ENCODE data around the gene CACHD1. TPM values are rescaled to one million over a fixed set of nuclear protein-coding genes. Genes with fewer than 3 reads are reported as not detected.
A peak's percentile ranks its signal among the peaks of the same experiment; 100 is the strongest.

The CACHD1 gene
- total RNA-seq, 2 donors from 2014 or later: 10.8 to 14.4 TPM

- Histone ChIP-seq H3K4me1 (replicated peaks) (no peaks in the 10 kb centered on the region), H3K9me3 (no peaks in the 10 kb centered on the region), H3K4me3 (no peak overlapping the region), H3K36me3 (no peaks in the 10 kb centered on the region), H3K27me3 (replicated peaks; ENCODE audit: insufficient read depth) (no peaks in the 10 kb centered on the region), H3K27ac (no peak overlapping the region)
- 91% methylated on average over 1 of the region's 1 CpG for WGBS
- DNase-seq (ENCODE audit: low spot score): no peak
- intact Hi-C loops (cut with DNase I): no loop called here
- no peak for TF ChIP-seq POLR2AphosphoS5 (IDR thresholded peaks at IDR 0.05)
- TF ChIP-seq POLR2A (IDR thresholded peaks at IDR 0.05): no peak
- TF ChIP-seq CTCF (IDR thresholded peaks at IDR 0.05): no peak
Measured at GRCh38 chr1:64482720-64483119, 12.8 kb downstream of the CACHD1 start.

DNA sequence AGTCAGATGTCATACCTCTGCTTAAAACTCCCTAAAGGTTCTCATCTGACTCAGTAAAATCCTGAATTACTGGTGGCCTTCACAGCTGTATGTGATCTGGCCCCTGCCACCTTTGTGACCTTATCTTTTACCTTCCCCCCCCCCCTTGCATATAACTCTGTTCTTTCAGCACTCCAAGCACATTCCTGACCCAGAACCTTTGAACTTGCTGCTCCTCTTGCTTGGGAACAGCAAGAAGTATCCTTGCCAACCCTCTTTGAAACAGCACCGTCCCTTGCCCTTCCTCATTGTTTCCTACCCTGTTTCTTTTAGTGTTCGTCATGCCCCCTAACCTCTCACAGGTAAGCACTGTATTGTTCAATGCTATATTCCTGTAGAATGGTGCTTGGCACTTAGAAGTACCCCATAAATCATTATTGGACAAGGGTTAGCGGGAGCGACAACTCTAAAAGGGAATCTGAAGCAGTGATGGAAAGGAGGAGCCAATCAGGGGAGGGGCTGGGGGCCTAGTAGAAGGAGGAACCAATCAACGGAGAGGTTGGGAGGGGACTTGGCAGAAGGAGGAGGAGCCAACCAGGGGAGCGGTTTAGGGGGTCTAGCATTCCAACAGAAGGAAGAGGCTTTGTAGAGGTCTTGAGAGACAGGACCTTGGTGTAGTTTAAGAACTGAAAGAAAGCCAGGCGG, 13.9 kb downstream of the CACHD1 start:
- Histone ChIP-seq H3K4me3 (no peak overlapping the region), H3K4me1 (replicated peaks) (no peaks in the 10 kb centered on the region), H3K36me3 (no peaks in the 10 kb centered on the region), H3K27me3 (replicated peaks; ENCODE audit: insufficient read depth) (no peaks in the 10 kb centered on the region), H3K9me3 (no peaks in the 10 kb centered on the region), H3K27ac (no peak overlapping the region)
- DNase-seq (ENCODE audit: low spot score): no peak
- 88% methylated on average over 7 of the region's 7 CpGs for WGBS
- TF ChIP-seq CTCF (IDR thresholded peaks at IDR 0.05): no peak
- no peak for TF ChIP-seq POLR2AphosphoS5 (IDR thresholded peaks at IDR 0.05)
- TF ChIP-seq POLR2A (IDR thresholded peaks at IDR 0.05): no peak
- intact Hi-C loops (cut with DNase I): no loop called here

DNA sequence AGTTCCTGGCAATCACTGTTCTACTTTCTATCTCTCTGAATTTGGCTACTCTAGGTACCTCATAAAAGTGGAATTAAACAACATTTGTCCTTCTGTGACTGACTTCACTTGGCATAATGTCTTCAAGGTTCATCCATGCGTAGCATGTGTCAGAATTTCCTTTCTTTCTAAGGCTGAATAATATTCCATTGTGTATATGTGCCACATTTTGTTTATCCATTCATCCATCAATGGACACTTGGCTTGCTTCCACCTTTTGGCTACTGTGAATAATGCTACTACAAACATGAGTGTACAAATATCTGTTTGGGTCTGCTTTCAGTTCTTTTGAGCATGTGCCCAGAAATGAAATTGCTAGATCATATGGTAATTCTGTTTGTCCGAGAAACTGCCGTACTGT, 14.7 kb downstream of the CACHD1 start:
- Histone ChIP-seq H3K27me3 (replicated peaks; ENCODE audit: insufficient read depth) (no peaks in the 10 kb centered on the region), H3K4me1 (replicated peaks) (no peaks in the 10 kb centered on the region), H3K9me3 (no peaks in the 10 kb centered on the region), H3K36me3 (no peaks in the 10 kb centered on the region), H3K4me3 (no peak overlapping the region), H3K27ac (no peak overlapping the region)
- no peak for DNase-seq (ENCODE audit: low spot score)
- 82% methylated on average over 3 of the region's 3 CpGs for whole genome bisulfite sequencing
- peak; percentile 8 for TF ChIP-seq POLR2AphosphoS5 (IDR thresholded peaks at IDR 0.05)
- no peak for TF ChIP-seq POLR2A (IDR thresholded peaks at IDR 0.05)
- no peak for TF ChIP-seq CTCF (IDR thresholded peaks at IDR 0.05)
- intact Hi-C loops (cut with DNase I): no loop called here

DNA sequence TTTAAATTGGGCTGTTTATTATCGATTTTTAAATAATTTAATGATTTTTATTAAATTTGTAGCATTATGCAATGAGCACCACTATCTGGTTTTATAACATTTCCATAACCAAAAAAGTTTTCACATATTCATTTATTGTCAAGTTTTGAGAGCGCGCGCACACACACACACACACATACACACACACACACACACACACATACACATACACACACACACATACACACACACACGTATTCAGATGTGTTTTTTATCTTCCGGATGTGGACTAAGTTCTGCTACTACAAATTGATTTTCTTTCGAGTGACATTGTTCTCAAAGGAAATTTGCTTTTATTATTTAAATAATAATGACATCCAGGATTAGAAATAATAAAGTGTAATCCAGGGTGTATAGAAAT, 16.3 kb downstream of the CACHD1 start:
- H3K9me3 ChIP-seq: no peaks in the 10 kb centered on the region
- TF ChIP-seq POLR2A (IDR thresholded peaks at IDR 0.05): no peak
- TF ChIP-seq POLR2AphosphoS5 (IDR thresholded peaks at IDR 0.05): no peak
- TF ChIP-seq CTCF (IDR thresholded peaks at IDR 0.05): no peak
- no peaks in the 10 kb centered on the region for H3K36me3 ChIP-seq
- no peak overlapping the region for H3K27ac ChIP-seq
- H3K4me1 ChIP-seq (replicated peaks): no peaks in the 10 kb centered on the region
- WGBS: 85% methylated on average over 7 of the region's 7 CpGs
- DNase-seq (ENCODE audit: low spot score): no peak
- no peaks in the 10 kb centered on the region for H3K27me3 ChIP-seq (replicated peaks; ENCODE audit: insufficient read depth)
- no peak overlapping the region for H3K4me3 ChIP-seq
- intact Hi-C loops (cut with DNase I): no loop called here

- intact Hi-C loops (cut with DNase I): no loop called here
- H3K27ac ChIP-seq: no peak overlapping the region
- no peaks in the 10 kb centered on the region for H3K36me3 ChIP-seq
- TF ChIP-seq POLR2A (IDR thresholded peaks at IDR 0.05) (no peak), POLR2AphosphoS5 (IDR thresholded peaks at IDR 0.05) (no peak), CTCF (IDR thresholded peaks at IDR 0.05) (no peak)
- H3K9me3 ChIP-seq: no peaks in the 10 kb centered on the region
- WGBS: 97% methylated on average over 1 of the region's 1 CpG
- no peaks in the 10 kb centered on the region for H3K27me3 ChIP-seq (replicated peaks; ENCODE audit: insufficient read depth)
- no peaks in the 10 kb centered on the region for H3K4me1 ChIP-seq (replicated peaks)
- no peak for DNase-seq (ENCODE audit: low spot score)
- no peak overlapping the region for H3K4me3 ChIP-seq
Measured at GRCh38 chr1:64487061-64487460, 17.1 kb downstream of the CACHD1 start.

Data from prostate gland (tissue), 2 donors.